Panc1 (cell line): Measurements from ENCODE around the gene FLG2.

Experiments used
- POLR2AphosphoS5 ChIP-seq: IDR thresholded peaks from 2 replicates; pipeline ENCODE4 v1.6.1; 2012; ENCODE audit warnings: mild to moderate bottlenecking, low read depth, low read length, moderate library complexity
- SIN3A ChIP-seq: IDR thresholded peaks from 2 replicates; pipeline ENCODE4 v1.6.1; 2012; ENCODE audit warnings: low read depth, mild to moderate bottlenecking, low read length, moderate library complexity, borderline replicate concordance; ENCODE audit not compliant: insufficient read depth
- TF ChIP-seq, protein P1 (sequence below): fragments of 450-650 bp; IDR thresholded peaks from 2 replicates; pipeline ENCODE4 v1.5.1; 2017; ENCODE audit warnings: mild to moderate bottlenecking
- TF ChIP-seq, protein P2 (sequence below), 2 experiments: IDR thresholded peaks; 2 replicates each; pipeline ENCODE4 v1.6.1; 2011 to 2012; ENCODE audit warnings: low read depth in 2 of 2, control low read depth in 1 of 2, low read length in 1 of 2, mild to moderate bottlenecking in 1 of 2, moderate library complexity in 1 of 2; ENCODE audit not compliant: insufficient read depth in 1 of 2

DNA sequence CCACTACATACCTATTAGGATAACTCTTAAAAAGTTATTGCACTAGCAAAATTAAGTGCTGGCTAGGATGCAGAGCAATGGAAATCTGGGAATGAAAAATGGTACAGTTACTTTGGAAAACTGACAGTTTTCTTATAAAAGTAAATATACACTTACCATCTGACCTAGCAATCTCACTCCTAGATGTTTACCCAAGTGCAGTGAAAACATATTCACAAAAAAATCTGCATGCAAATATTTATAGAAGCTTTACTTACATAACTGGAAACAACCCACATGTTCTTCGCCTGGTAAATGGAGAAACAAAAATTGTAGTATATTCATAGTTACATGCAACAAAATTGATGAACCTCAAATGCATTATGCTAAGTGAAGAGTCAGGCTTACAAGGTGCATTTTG lies 12.9 kb upstream of the FLG2 start:
- TF ChIP-seq, protein P1, sequence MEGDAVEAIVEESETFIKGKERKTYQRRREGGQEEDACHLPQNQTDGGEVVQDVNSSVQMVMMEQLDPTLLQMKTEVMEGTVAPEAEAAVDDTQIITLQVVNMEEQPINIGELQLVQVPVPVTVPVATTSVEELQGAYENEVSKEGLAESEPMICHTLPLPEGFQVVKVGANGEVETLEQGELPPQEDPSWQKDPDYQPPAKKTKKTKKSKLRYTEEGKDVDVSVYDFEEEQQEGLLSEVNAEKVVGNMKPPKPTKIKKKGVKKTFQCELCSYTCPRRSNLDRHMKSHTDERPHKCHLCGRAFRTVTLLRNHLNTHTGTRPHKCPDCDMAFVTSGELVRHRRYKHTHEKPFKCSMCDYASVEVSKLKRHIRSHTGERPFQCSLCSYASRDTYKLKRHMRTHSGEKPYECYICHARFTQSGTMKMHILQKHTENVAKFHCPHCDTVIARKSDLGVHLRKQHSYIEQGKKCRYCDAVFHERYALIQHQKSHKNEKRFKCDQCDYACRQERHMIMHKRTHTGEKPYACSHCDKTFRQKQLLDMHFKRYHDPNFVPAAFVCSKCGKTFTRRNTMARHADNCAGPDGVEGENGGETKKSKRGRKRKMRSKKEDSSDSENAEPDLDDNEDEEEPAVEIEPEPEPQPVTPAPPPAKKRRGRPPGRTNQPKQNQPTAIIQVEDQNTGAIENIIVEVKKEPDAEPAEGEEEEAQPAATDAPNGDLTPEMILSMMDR: no peak
- TF ChIP-seq, protein P2, sequence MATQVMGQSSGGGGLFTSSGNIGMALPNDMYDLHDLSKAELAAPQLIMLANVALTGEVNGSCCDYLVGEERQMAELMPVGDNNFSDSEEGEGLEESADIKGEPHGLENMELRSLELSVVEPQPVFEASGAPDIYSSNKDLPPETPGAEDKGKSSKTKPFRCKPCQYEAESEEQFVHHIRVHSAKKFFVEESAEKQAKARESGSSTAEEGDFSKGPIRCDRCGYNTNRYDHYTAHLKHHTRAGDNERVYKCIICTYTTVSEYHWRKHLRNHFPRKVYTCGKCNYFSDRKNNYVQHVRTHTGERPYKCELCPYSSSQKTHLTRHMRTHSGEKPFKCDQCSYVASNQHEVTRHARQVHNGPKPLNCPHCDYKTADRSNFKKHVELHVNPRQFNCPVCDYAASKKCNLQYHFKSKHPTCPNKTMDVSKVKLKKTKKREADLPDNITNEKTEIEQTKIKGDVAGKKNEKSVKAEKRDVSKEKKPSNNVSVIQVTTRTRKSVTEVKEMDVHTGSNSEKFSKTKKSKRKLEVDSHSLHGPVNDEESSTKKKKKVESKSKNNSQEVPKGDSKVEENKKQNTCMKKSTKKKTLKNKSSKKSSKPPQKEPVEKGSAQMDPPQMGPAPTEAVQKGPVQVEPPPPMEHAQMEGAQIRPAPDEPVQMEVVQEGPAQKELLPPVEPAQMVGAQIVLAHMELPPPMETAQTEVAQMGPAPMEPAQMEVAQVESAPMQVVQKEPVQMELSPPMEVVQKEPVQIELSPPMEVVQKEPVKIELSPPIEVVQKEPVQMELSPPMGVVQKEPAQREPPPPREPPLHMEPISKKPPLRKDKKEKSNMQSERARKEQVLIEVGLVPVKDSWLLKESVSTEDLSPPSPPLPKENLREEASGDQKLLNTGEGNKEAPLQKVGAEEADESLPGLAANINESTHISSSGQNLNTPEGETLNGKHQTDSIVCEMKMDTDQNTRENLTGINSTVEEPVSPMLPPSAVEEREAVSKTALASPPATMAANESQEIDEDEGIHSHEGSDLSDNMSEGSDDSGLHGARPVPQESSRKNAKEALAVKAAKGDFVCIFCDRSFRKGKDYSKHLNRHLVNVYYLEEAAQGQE (IDR thresholded peaks at IDR 0.05; ENCODE audit: insufficient read depth in 1 of 2, low read depth in 2 of 2, low read length in 1 of 2): no peak
- TF ChIP-seq SIN3A (no peak), POLR2AphosphoS5 (no peak)
